Muscle layer of duodenum (tissue), 2 donors: Measurements from ENCODE around the gene PKP1.

Experiments
- H3K27ac ChIP-seq: one replicate; pipeline ENCODE4 v1.7.0; 2013; ENCODE audit warnings: mild to moderate bottlenecking, low read length
- H3K27me3 ChIP-seq: one replicate; pipeline ENCODE4 v1.7.0; 2013; ENCODE audit warnings: low read depth, mild to moderate bottlenecking, control low read depth, low read length
- H3K36me3 ChIP-seq, 2 donors: one replicate each; pipeline ENCODE4 v1.7.0; 2013; ENCODE audit warnings: low read length in 2 of 2, control low read depth in 1 of 2, mild to moderate bottlenecking in 1 of 2; ENCODE audit not compliant: insufficient read depth in 2 of 2, control insufficient read depth in 1 of 2
- H3K4me1 ChIP-seq, 2 donors: one replicate each; pipeline ENCODE4 v1.7.0; 2013; ENCODE audit warnings: low read length in 2 of 2, mild to moderate bottlenecking in 2 of 2, control low read depth in 1 of 2, moderate library complexity in 1 of 2; ENCODE audit not compliant: insufficient read depth in 2 of 2, control insufficient read depth in 1 of 2
- H3K4me3 ChIP-seq, 2 donors: one replicate each; pipeline ENCODE4 v1.7.0; 2013; ENCODE audit warnings: low read length in 2 of 2, low read depth in 1 of 2, mild to moderate bottlenecking in 1 of 2
- H3K9me3 ChIP-seq, 2 donors: one replicate each; pipeline ENCODE4 v1.7.0; 2013; ENCODE audit warnings: low read length in 2 of 2, control low read depth in 1 of 2, mild to moderate bottlenecking in 1 of 2; ENCODE audit not compliant: control insufficient read depth in 1 of 2
- donor health status: healthy.

PKP1 gene

GRCh38 chr1:201285846-201286245 is 2.5 kb downstream of the PKP1 start:
- H3K9me3 ChIP-seq = no peaks in the 10 kb centered on the region
- no peak overlapping the region for H3K27ac ChIP-seq
- no peak overlapping the region for H3K4me3 ChIP-seq
- H3K27me3 ChIP-seq = peaks cover 24% of the 10 kb centered on the region
- H3K4me1 ChIP-seq = peaks cover 0 to 7% of the 10 kb centered on the region in 2 donors
- no peaks in the 10 kb centered on the region for H3K36me3 ChIP-seq

GRCh38 chr1:201286445-201286844 is 3.1 kb downstream of the PKP1 start:
- Histone ChIP-seq H3K4me1 (peaks cover 0 to 7% of the 10 kb centered on the region in 2 donors), H3K27ac (no peak overlapping the region), H3K36me3 (no peaks in the 10 kb centered on the region), H3K4me3 (no peak overlapping the region), H3K9me3 (no peaks in the 10 kb centered on the region), H3K27me3 (peaks cover 24% of the 10 kb centered on the region)

- no peaks in the 10 kb centered on the region for H3K36me3 ChIP-seq
- H3K4me1 ChIP-seq = peaks cover 0 to 7% of the 10 kb centered on the region in 2 donors
- H3K4me3 ChIP-seq = no peak overlapping the region
- H3K9me3 ChIP-seq = no peaks in the 10 kb centered on the region
- no peak overlapping the region for H3K27ac ChIP-seq
- peaks cover 10% of the 10 kb centered on the region for H3K27me3 ChIP-seq
Observed at GRCh38 chr1:201288007-201288406, 4.7 kb downstream of the PKP1 start.

- H3K27ac ChIP-seq = no peak overlapping the region
- no peak overlapping the region for H3K4me3 ChIP-seq
Observed at GRCh38 chr1:201288765-201289164, 5.5 kb downstream of the PKP1 start.

GRCh38 chr1:201290551-201290950 is 7.2 kb downstream of the PKP1 start:
- Histone ChIP-seq H3K9me3 (no peaks in the 10 kb centered on the region), H3K36me3 (no peaks in the 10 kb centered on the region), H3K27ac (no peak overlapping the region), H3K4me3 (no peak overlapping the region), H3K4me1 (no peaks in the 10 kb centered on the region), H3K27me3 (no peaks in the 10 kb centered on the region)

More at GRCh38 chr1:201288765-201289164, 5.5 kb downstream of the PKP1 start:
- Histone ChIP-seq H3K36me3 (no peaks in the 10 kb centered on the region), H3K27me3 (peaks cover 8% of the 10 kb centered on the region), H3K9me3 (no peaks in the 10 kb centered on the region), H3K4me1 (no peaks in the 10 kb centered on the region)

- Histone ChIP-seq H3K27me3 (no peaks in the 10 kb centered on the region), H3K4me1 (no peaks in the 10 kb centered on the region), H3K9me3 (no peaks in the 10 kb centered on the region), H3K27ac (no peak overlapping the region), H3K4me3 (no peak overlapping the region), H3K36me3 (no peaks in the 10 kb centered on the region)
Observed at GRCh38 chr1:201291916-201292315, 8.6 kb downstream of the PKP1 start.

GRCh38 chr1:201294876-201295275 is 11.6 kb downstream of the PKP1 start:
- Histone ChIP-seq H3K9me3 (no peaks in the 10 kb centered on the region), H3K4me1 (no peaks in the 10 kb centered on the region), H3K36me3 (no peaks in the 10 kb centered on the region), H3K4me3 (no peak overlapping the region), H3K27ac (no peak overlapping the region), H3K27me3 (no peaks in the 10 kb centered on the region)

- no peak overlapping the region for H3K4me3 ChIP-seq
- no peaks in the 10 kb centered on the region for H3K36me3 ChIP-seq
- no peaks in the 10 kb centered on the region for H3K27me3 ChIP-seq
- H3K9me3 ChIP-seq = no peaks in the 10 kb centered on the region
- H3K27ac ChIP-seq = no peak overlapping the region
- H3K4me1 ChIP-seq = no peaks in the 10 kb centered on the region
Observed at GRCh38 chr1:201295346-201295745, 12.0 kb downstream of the PKP1 start.

GRCh38 chr1:201295861-201296260 is 12.6 kb downstream of the PKP1 start:
- H3K9me3 ChIP-seq = no peaks in the 10 kb centered on the region
- no peaks in the 10 kb centered on the region for H3K36me3 ChIP-seq
- no peak overlapping the region for H3K4me3 ChIP-seq
- no peak overlapping the region for H3K27ac ChIP-seq
- H3K4me1 ChIP-seq = no peaks in the 10 kb centered on the region
- no peaks in the 10 kb centered on the region for H3K27me3 ChIP-seq

- no peak overlapping the region for H3K4me3 ChIP-seq
- no peaks in the 10 kb centered on the region for H3K27me3 ChIP-seq
- H3K27ac ChIP-seq = no peak overlapping the region
- H3K4me1 ChIP-seq = no peaks in the 10 kb centered on the region
- no peaks in the 10 kb centered on the region for H3K36me3 ChIP-seq
- no peaks in the 10 kb centered on the region for H3K9me3 ChIP-seq
Observed at GRCh38 chr1:201296352-201296751, 13.0 kb downstream of the PKP1 start.

GRCh38 chr1:201298396-201299381 is 15.4 kb downstream of the PKP1 start:
- no peak overlapping the region for H3K4me3 ChIP-seq
- no peaks in the 10 kb centered on the region for H3K27me3 ChIP-seq
- H3K36me3 ChIP-seq = no peaks in the 10 kb centered on the region
- no peak overlapping the region for H3K27ac ChIP-seq
- H3K4me1 ChIP-seq = no peaks in the 10 kb centered on the region
- no peaks in the 10 kb centered on the region for H3K9me3 ChIP-seq
